Measurements from ENCODE around the gene CFDP1.
A peak's percentile ranks its signal among the peaks of the same experiment; 100 is the strongest.

The CFDP1 gene

GRCh38 chr16:75319513-75320411 is 113.5 kb downstream of the CFDP1 start:
- DNase-seq (ENCODE audit: low read depth in 3 of 3): no peak

- DNase-seq (ENCODE audit: low read depth in 3 of 3): no peak
Observed at GRCh38 chr16:75318737-75319136, 114.6 kb downstream of the CFDP1 start.

- DNase-seq (ENCODE audit: low read depth in 3 of 3): no peak
Observed at GRCh38 chr16:75317532-75317931, 115.8 kb downstream of the CFDP1 start.

- DNase-seq (ENCODE audit: low read depth in 3 of 3): no peak
Observed at GRCh38 chr16:75317101-75317522, 116.2 kb downstream of the CFDP1 start.

GRCh38 chr16:75315539-75316306 is 117.6 kb downstream of the CFDP1 start:
- no peak for DNase-seq (ENCODE audit: low read depth in 3 of 3)

- no peak for DNase-seq (ENCODE audit: low read depth in 3 of 3)
Observed at GRCh38 chr16:75312875-75313274, 120.4 kb downstream of the CFDP1 start.

GRCh38 chr16:75311383-75311938 is 121.8 kb downstream of the CFDP1 start:
- DNase-seq (ENCODE audit: low read depth in 3 of 3): no peak

- no peak for DNase-seq (ENCODE audit: low read depth in 3 of 3)
Observed at GRCh38 chr16:75310541-75310940, 122.8 kb downstream of the CFDP1 start.

GRCh38 chr16:75309899-75310430 is 123.3 kb downstream of the CFDP1 start:
- no peak for DNase-seq (ENCODE audit: low read depth in 3 of 3)

- DNase-seq (ENCODE audit: low read depth in 3 of 3): no peak
Observed at GRCh38 chr16:75309156-75309555, 124.1 kb downstream of the CFDP1 start.

GRCh38 chr16:75308011-75308410 is 125.3 kb downstream of the CFDP1 start:
- DNase-seq (ENCODE audit: low read depth in 3 of 3): no peak

GRCh38 chr16:75307506-75307905 is 125.8 kb downstream of the CFDP1 start:
- DNase-seq (ENCODE audit: low read depth in 3 of 3): no peak

- no peak for DNase-seq (ENCODE audit: low read depth in 3 of 3)
Observed at GRCh38 chr16:75306099-75306762, 127.1 kb downstream of the CFDP1 start.

- peak; percentile 22 to 52 (median 43) for DNase-seq (ENCODE audit: low read depth in 3 of 3)
Observed at GRCh38 chr16:75305364-75306098, 127.8 kb downstream of the CFDP1 start.

- DNase-seq (ENCODE audit: low read depth in 3 of 3): no peak
Observed at GRCh38 chr16:75304521-75305363, 128.6 kb downstream of the CFDP1 start.

GRCh38 chr16:75301804-75302203 is 131.5 kb downstream of the CFDP1 start:
- no peak for DNase-seq (ENCODE audit: low read depth in 3 of 3)

GRCh38 chr16:75298267-75298666 is 135.0 kb downstream of the CFDP1 start:
- no peak for DNase-seq (ENCODE audit: low read depth in 3 of 3)

- no peak for DNase-seq (ENCODE audit: low read depth in 3 of 3)
Observed at GRCh38 chr16:75296606-75297005, 136.7 kb downstream of the CFDP1 start.

GRCh38 chr16:75294773-75295459 is 138.4 kb downstream of the CFDP1 start:
- DNase-seq (ENCODE audit: low read depth in 3 of 3): no peak
